Large intestine (tissue), 3 donors: Measurements from ENCODE around the gene WASF2. TPM values are rescaled to one million over a fixed set of nuclear protein-coding genes. Genes with fewer than 3 reads are reported as not detected.
"Not testable (repeated sequence)": the region's sequence is repeated elsewhere in the genome, so short reads cannot be mapped to it uniquely, and the experiment has no call there.

Source experiments
- DNase-seq, 2 donors: peaks; one replicate each; pipeline versions ENCODE4 v3.0.0 to v3.0.0-alpha.2; 2013
- H3K27ac ChIP-seq: one replicate; pipeline ENCODE4 v1.5.1; 2013; ENCODE audit warnings: low read length
- H3K27me3 ChIP-seq: 2 replicates; pipeline ENCODE4 v1.6.1; 2013; ENCODE audit warnings: low read length; ENCODE audit not compliant: control insufficient read depth, insufficient read depth
- H3K36me3 ChIP-seq: 2 replicates; pipeline ENCODE4 v1.6.1; 2013; ENCODE audit warnings: low read length; ENCODE audit not compliant: control insufficient read depth, insufficient read depth
- H3K4me1 ChIP-seq: one replicate; pipeline ENCODE4 v1.6.1; 2013; ENCODE audit warnings: low read length; ENCODE audit not compliant: control insufficient read depth, insufficient read depth
- H3K4me3 ChIP-seq: one replicate; pipeline ENCODE4 v1.5.1; 2013; ENCODE audit warnings: low read length
- H3K9me3 ChIP-seq: one replicate; pipeline ENCODE4 v1.6.1; 2013; ENCODE audit warnings: mild to moderate bottlenecking, low read depth, low read length, moderate library complexity; ENCODE audit not compliant: control insufficient read depth
- WGBS: methylation state at CpG from one replicate; pipeline ENCODE4 v1.1.5; 2013; ENCODE audit warnings: low lambda C conversion rate; ENCODE audit not compliant: insufficient coverage; 5-methylcytosine and 5-hydroxymethylcytosine counted together
- polyA plus RNA-seq: library from polyadenylated mRNA; unstranded; fragments of 120-200 nt; gene quantifications from one replicate; pipeline ENCODE4 v1.2.1, GENCODE V29; 2013

The WASF2 gene
- polyA plus RNA-seq, 1 donor, result 56.0 TPM

DNA sequence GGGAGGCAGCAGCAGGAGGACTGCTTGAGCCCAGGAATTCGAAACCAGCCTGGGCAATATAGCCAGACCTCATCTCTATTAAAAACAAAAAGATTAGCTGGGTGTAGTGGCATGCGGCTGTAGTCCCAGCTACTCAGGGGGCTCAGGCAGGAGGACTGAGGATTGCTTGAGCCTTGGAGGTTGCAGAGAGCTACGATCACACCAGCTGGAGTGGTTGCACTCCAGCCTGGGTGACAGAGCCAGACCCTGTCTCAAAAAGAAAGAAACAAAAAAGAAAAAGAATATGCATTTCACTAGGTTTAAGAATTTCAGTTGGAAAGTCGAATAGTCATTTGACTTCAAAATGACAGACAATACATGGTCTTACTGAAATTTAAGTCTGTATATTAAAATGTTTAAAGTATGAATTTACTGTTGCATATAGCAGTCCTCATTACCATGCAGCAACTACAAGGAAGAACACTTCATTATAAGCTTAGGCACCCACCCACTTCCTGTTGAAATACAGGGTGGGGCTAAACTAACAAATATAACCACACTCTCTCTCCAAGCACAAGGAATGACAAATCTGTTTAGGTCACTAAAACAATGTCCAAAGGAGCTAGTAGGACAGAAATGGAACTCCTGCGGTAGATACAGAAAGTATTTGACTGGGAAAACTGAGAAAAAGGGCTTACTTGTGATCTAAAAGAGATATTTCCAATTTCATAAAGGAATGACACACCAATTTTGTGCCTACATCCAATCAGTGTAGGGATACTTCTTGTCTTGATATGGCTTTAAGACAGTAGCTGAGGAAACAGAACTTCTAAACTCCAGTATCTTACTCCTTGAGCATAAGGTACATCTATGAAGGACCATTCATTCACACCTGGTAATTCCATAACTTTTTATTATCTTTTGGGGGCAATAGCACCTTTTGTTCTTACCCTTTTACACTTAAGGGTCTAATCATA lies 53.5 kb downstream of the WASF2 start:
- 88% methylated on average over 1 of the region's 5 CpGs for WGBS
- H3K9me3 ChIP-seq, result no peaks in the 10 kb centered on the region
- no peaks in the 10 kb centered on the region for H3K27me3 ChIP-seq
- peaks cover 5% of the 10 kb centered on the region for H3K36me3 ChIP-seq
- peak overlapping the region; percentile 65 for H3K27ac ChIP-seq
- H3K4me1 ChIP-seq, result peaks cover 25% of the 10 kb centered on the region
- no peak overlapping the region for H3K4me3 ChIP-seq
- DNase-seq, result peak; percentile 71 to 84

DNA sequence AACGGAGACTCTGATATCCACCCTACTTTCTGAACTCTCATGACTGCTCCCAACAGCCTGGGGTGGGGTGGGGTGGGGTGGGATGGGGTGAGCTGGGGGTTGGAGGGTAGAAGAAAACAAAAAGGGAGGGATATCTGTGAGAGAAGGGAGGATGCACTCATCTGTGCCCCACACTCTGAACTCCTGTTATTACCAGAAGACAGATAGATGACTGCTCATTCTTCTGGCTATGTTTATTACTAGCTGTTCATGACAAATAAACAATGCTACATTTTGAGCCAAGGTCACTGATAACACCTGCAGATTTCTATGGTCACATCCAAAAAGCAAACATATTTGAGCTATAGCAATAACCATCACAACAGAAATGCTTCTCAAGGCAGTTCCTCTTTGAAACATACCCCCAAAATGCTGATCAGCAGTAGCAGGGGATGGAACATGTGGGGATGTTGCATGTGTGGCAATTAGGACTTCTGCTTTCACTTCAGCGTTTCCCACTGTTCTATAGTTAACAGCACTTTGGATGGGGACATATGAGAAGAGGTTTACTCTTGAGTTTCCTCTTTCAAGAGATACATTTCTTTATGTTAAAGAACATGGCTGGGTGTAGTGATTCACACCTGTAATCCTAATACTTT lies 54.3 kb downstream of the WASF2 start:
- H3K4me1 ChIP-seq, result peaks cover 25% of the 10 kb centered on the region

DNA sequence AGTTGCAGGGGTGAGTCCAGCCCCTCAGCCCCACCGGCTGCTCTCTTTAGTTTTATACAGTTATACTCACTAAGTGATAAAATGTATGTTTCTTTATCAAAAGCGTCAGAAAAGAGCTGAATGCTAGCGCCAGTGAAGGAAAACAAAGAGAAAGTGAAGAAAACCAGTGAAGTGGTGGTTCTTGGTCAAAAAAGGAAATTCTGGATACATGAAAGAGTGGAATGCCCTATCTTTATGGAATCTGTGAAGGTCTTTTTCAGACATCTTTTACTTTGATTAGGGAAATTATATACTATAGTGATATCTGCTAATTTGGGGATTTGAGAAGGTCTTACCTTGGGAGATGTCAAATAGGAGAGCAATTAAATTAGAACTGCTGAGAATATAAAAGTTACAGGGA lies 56.3 kb downstream of the WASF2 start:
- H3K4me3 ChIP-seq, result no peak overlapping the region
- H3K27ac ChIP-seq, result no peak overlapping the region
- no peaks in the 10 kb centered on the region for H3K27me3 ChIP-seq
- WGBS, result no CpG with 5 or more reads among the region's 3 CpGs
- H3K4me1 ChIP-seq, result peaks cover 20% of the 10 kb centered on the region
- DNase-seq, result no peak
- H3K36me3 ChIP-seq, result no peaks in the 10 kb centered on the region
- no peaks in the 10 kb centered on the region for H3K9me3 ChIP-seq

More for the DNA sequence above, 54.3 kb downstream of the WASF2 start:
- Histone ChIP-seq H3K9me3 (no peaks in the 10 kb centered on the region), H3K36me3 (peaks cover 2% of the 10 kb centered on the region), H3K27ac (peak overlapping the region; percentile 65), H3K4me3 (no peak overlapping the region), H3K27me3 (no peaks in the 10 kb centered on the region)
- no CpG with 5 or more reads among the region's 2 CpGs for WGBS
- DNase-seq, result peak in 1 of 2 donors; percentile 31

DNA sequence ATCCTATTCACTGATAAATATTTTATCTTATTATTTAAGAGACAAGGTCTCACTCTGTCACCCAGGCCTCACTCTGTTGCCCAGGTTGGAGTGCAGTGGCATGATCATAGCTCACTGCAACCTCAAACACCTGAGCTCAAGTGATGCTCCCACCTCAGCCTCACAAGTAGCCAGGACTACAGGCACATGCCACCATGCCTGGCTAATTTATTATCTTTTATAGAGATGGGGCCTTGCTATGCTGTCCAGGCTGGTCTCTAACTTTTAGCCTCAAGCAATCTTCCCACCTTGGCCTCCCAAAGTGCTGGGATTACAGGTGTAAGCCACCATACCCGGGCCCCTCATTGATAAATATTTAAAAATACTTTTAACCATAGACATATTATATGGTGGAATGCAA lies 57.2 kb downstream of the WASF2 start:
- H3K9me3 ChIP-seq, H3K36me3 ChIP-seq, H3K27ac ChIP-seq, H3K27me3 ChIP-seq, H3K4me3 ChIP-seq, DNase-seq: not testable (repeated sequence)
- peaks cover 20% of the 10 kb centered on the region for H3K4me1 ChIP-seq
- no CpG with 5 or more reads among the region's 1 CpG for WGBS

DNA sequence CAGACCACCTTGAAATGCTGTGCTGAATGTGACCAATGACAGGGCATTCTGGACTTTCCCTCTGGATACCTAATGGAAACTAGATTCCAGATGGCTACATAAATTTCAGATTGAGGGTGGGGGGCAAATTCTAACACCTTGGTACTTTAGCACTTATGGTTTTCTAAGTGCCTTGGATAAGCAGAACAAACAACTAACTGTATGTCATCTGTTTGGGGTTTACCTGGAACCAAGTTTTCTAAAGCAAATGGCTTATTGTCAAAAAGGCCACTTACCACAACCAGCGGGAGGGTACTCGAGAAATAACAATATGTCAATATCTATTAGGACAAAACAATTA lies 58.4 kb downstream of the WASF2 start:
- no peaks in the 10 kb centered on the region for H3K9me3 ChIP-seq
- H3K4me3 ChIP-seq, result no peak overlapping the region
- peaks cover 14% of the 10 kb centered on the region for H3K4me1 ChIP-seq
- no CpG with 5 or more reads among the region's 2 CpGs for WGBS
- no peak for DNase-seq
- H3K27ac ChIP-seq, result no peak overlapping the region
- no peaks in the 10 kb centered on the region for H3K27me3 ChIP-seq
- H3K36me3 ChIP-seq, result peaks cover 19% of the 10 kb centered on the region

DNA sequence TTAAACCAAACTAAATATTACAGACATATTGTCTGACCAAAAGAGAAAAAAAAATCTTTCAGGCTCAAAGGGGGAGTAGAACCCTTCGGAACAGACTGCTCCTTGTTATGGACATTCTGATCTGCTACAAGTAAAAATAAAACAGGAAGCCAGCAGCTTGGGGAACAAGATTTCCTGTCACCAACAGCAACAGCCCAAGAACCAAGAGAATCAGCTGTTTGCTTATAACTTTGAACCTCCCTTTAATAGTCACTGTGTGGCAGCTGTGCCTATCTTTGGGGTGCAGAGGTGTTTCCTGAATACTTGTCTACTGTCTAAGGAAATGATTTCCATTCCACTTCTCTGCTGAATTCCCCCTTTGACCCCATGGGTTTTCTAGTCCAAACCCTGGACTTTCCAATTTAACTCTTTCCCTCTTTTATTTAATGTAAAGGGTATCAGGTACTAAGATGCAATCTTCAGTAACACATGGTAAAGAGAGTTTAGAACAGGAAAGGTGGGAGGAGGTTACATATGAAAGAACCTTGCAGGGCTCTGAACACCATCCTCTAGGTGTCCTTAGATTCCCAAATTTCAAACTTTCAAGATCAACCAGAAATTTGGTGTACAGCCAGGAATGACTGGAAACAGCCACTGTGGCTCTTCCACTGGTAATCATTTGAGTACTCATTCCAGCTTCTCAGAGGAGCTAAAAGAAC lies 58.9 kb downstream of the WASF2 start:
- no peaks in the 10 kb centered on the region for H3K27me3 ChIP-seq
- peaks cover 23% of the 10 kb centered on the region for H3K36me3 ChIP-seq
- WGBS, result no CpG with 5 or more reads among the region's 1 CpG
- H3K4me1 ChIP-seq, result peaks cover 11% of the 10 kb centered on the region
- H3K4me3 ChIP-seq, result no peak overlapping the region
- H3K27ac ChIP-seq, result no peak overlapping the region
- no peaks in the 10 kb centered on the region for H3K9me3 ChIP-seq
- peak in 1 of 2 donors; percentile 31 for DNase-seq

DNA sequence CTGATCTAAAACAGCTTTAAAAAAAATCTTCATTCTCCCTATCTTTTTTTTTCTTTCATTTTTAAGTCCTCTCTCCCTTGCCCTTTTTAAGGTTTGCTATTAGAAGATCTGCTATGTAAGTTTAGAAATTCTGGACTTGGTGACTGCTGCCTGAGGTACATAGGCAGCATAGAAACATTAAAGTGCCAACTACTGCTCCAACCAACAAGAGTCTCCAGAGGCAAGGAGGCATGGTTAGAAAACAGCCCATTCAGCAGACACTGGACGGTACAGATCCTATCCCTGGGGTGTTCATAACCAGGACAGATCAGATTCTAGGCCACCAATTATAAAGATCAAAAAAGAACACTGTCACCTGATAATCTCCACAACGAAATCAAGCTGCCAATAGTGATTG lies 60.9 kb downstream of the WASF2 start:
- Histone ChIP-seq H3K36me3 (peaks cover 34% of the 10 kb centered on the region), H3K27me3 (no peaks in the 10 kb centered on the region), H3K4me1 (peaks cover 8% of the 10 kb centered on the region), H3K4me3 (no peak overlapping the region), H3K9me3 (no peaks in the 10 kb centered on the region), H3K27ac (no peak overlapping the region)
- no peak for DNase-seq
- no CpG with 5 or more reads among the region's 2 CpGs for WGBS

DNA sequence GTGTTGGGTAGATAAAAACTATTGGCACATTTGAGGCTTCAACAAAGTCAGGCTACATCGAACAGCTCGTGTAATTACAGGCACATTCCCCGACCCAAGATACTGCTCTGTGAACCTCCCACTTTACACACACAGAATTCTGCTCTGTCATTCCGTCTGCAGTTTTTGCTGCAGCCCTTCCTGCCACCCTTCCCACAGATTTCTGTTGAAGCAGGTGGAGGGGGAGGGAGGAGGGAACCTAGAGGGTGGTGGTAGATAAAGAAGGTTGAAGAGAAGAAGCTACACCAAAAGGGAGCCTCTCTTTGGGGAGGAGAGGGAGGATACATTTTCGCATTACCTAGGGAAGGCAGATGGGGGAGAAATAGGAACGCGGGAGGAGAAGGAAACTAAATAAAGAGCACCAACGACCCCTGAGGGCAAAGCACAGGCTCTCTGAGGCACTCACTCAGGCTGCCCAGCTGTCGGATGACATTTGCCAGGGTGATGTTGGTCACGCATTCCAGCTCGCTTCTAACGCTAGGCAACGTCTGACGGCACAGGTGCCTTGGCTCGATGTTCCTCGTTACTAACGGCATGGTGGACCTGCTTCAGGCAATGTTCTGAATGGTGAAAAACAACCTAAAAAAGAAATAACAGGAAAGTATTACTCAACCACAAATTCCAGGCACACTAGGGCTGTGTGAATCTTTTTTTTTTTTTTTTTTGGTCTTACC lies 61.5 kb downstream of the WASF2 start:
- Histone ChIP-seq H3K27ac (no peak overlapping the region), H3K36me3 (peaks cover 34% of the 10 kb centered on the region), H3K27me3 (no peaks in the 10 kb centered on the region), H3K4me1 (peaks cover 8% of the 10 kb centered on the region), H3K9me3 (no peaks in the 10 kb centered on the region), H3K4me3 (no peak overlapping the region)
- WGBS, result 50% methylated on average over 1 of the region's 17 CpGs
- no peak for DNase-seq

DNA sequence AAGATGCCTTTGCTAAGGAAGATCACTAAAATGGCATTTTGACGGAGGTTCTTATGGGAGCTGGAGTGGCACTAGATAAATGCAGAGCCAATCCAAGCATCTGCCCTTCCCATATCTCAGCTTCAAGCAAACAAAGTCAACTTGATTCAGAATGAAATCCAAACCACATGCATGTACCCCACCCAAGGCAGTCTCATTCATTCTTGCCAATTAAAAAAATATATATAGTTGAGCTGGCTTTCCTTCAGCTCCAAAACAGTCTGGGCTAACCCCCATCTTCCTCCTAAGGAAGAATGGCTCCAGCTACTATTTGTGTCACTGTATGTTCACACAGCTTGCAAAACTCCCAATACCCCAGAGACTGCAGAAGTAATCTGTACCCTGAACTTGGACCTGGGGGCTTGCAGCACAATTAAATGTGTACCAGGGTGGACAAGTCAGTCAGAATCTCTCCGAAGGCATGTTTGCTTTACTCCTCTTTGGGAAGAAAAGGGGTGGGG lies 62.1 kb downstream of the WASF2 start:
- H3K4me1 ChIP-seq, result peaks cover 8% of the 10 kb centered on the region
- WGBS, result no CpG with 5 or more reads among the region's 2 CpGs
- no peak overlapping the region for H3K4me3 ChIP-seq
- peaks cover 34% of the 10 kb centered on the region for H3K36me3 ChIP-seq
- no peak for DNase-seq
- no peaks in the 10 kb centered on the region for H3K27me3 ChIP-seq
- H3K27ac ChIP-seq, result no peak overlapping the region
- no peaks in the 10 kb centered on the region for H3K9me3 ChIP-seq

DNA sequence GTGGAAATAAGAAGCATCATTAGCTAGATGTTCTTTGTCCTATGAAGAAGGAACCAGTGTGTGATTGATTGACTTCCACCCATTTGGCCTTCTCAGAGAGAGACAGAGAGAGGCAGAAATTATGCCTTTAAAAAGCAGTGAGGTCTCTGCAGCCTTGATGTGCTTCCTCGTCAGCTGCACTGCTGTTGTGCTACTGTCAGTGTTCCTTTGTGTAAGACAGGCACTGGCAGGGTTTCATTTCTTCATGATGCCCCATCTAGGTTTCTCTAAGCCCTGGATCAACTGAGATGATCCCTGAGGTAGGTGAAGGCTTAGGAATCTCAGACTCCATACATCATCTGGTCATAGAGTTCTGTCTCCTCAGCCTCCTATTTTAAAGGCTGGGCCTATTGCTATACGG lies 62.6 kb downstream of the WASF2 start:
- WGBS, result no CpG with 5 or more reads among the region's 2 CpGs
- no peaks in the 10 kb centered on the region for H3K9me3 ChIP-seq
- H3K4me1 ChIP-seq, result peaks cover 8% of the 10 kb centered on the region
- H3K36me3 ChIP-seq, result peaks cover 36% of the 10 kb centered on the region
- H3K27me3 ChIP-seq, result no peaks in the 10 kb centered on the region
- no peak overlapping the region for H3K4me3 ChIP-seq
- H3K27ac ChIP-seq, result no peak overlapping the region
- no peak for DNase-seq
